CD4-positive, alpha-beta T cell treated with Interleukin-17A for 4 hours (primary cell): Measurements from ENCODE around the gene C19orf44.
A peak's percentile ranks its signal among the peaks of the same experiment; 100 is the strongest.

Experiments
- DNase-seq: peaks from one replicate; pipeline ENCODE4 v3.0.0-alpha.2; 2020; ENCODE audit warnings: mixed read lengths

C19orf44 gene

GRCh38 chr19:16518483-16519229 is 22.5 kb downstream of the C19orf44 start:
- DNase-seq: no peak

- DNase-seq: no peak
These were observed 23.1 kb downstream of the C19orf44 start for GRCh38 chr19:16519230-16519687.

GRCh38 chr19:16520074-16520973 is 24.1 kb downstream of the C19orf44 start:
- no peak for DNase-seq

- no peak for DNase-seq
These were observed 24.9 kb downstream of the C19orf44 start for GRCh38 chr19:16520986-16521624.

- no peak for DNase-seq
These were observed 25.6 kb downstream of the C19orf44 start for GRCh38 chr19:16521715-16522289.

- DNase-seq: no peak
These were observed 26.6 kb downstream of the C19orf44 start for GRCh38 chr19:16522559-16523377.

- no peak for DNase-seq
These were observed 29.0 kb downstream of the C19orf44 start for GRCh38 chr19:16524991-16525734.

GRCh38 chr19:16525751-16526481 is 29.7 kb downstream of the C19orf44 start:
- no peak for DNase-seq

- DNase-seq: no peak
These were observed 31.2 kb downstream of the C19orf44 start for GRCh38 chr19:16527334-16527935.

GRCh38 chr19:16527971-16528521 is 31.9 kb downstream of the C19orf44 start:
- DNase-seq: peak; percentile 61

- DNase-seq: no peak
These were observed 33.4 kb downstream of the C19orf44 start for GRCh38 chr19:16529466-16530144.

- DNase-seq: no peak
These were observed 34.6 kb downstream of the C19orf44 start for GRCh38 chr19:16530540-16531379.

GRCh38 chr19:16531380-16531669 is 35.1 kb downstream of the C19orf44 start:
- DNase-seq: no peak

GRCh38 chr19:16532440-16533234 is 36.4 kb downstream of the C19orf44 start:
- DNase-seq: no peak

GRCh38 chr19:16535381-16535780 is 39.2 kb downstream of the C19orf44 start:
- no peak for DNase-seq

GRCh38 chr19:16536130-16536529 is 39.9 kb downstream of the C19orf44 start:
- no peak for DNase-seq

- DNase-seq: no peak
These were observed 40.9 kb downstream of the C19orf44 start for GRCh38 chr19:16537111-16537510.

GRCh38 chr19:16540948-16541347 is 44.8 kb downstream of the C19orf44 start:
- no peak for DNase-seq
